ENCODE data around the gene PCBP2.

- TF ChIP-seq CTCF (IDR thresholded peaks at IDR 0.05) (no peak), POLR2A (IDR thresholded peaks at IDR 0.05) (peak in 1 of 2 donors; percentile 66)
Observed at GRCh38 chr12:53513712-53514410, 62.0 kb downstream of the PCBP2 start.
